Stomach (tissue), 9 donors: ENCODE results near the gene ZBTB42. TPM values are rescaled to one million over a fixed set of nuclear protein-coding genes. Genes with fewer than 3 reads are reported as not detected.

Experiments
- DNase-seq, 2 donors: peaks; one replicate each; pipeline versions ENCODE4 v3.0.0 to v3.0.0-alpha.2; 2013 to 2019
- H3K27ac ChIP-seq, 5 donors: fragments of 200-600 bp in 4 of 5; sonication (generic) in 4 of 5; one replicate each; pipeline ENCODE4 v1.5.1; 2013 to 2019; ENCODE audit warnings: mild to moderate bottlenecking in 1 of 5, moderate library complexity in 1 of 5
- H3K27me3 ChIP-seq, 3 donors: fragments of 200-600 bp; sonication (generic); one replicate each; pipeline ENCODE4 v1.5.1; 2017 to 2019; ENCODE audit warnings: mixed run types in 1 of 3
- H3K36me3 ChIP-seq, 4 donors: fragments of 200-600 bp; sonication (generic); 1 replicate in 3 of 4; 2 replicates in 1 of 4; pipeline ENCODE4 v1.5.1; 2016 to 2019
- H3K4me1 ChIP-seq, 4 donors: fragments of 200-600 bp; sonication (generic); one replicate each; pipeline ENCODE4 v1.5.1; 2016 to 2019
- H3K4me3 ChIP-seq, 4 donors: fragments of 200-600 bp; sonication (generic) in 3 of 4; one replicate each; pipeline ENCODE4 v1.5.1; 2016 to 2019; ENCODE audit warnings: mild to moderate bottlenecking in 1 of 4
- H3K9me3 ChIP-seq, 4 donors: fragments of 200-600 bp; sonication (generic); one replicate each; pipeline ENCODE4 v1.5.1; 2016 to 2019
- CTCF ChIP-seq, 7 experiments: fragments of 450-650 bp in 4 of 7; fragments of 200-600 bp in 3 of 7; sonication (generic) in 3 of 7; IDR thresholded peaks; one replicate each; pipeline ENCODE4 v1.5.1; 2016 to 2019; ENCODE audit warnings: antibody characterized with exemption in 7 of 7, control low read depth in 2 of 7, mild to moderate bottlenecking in 1 of 7
- EP300 ChIP-seq: sonication (generic); formaldehyde crosslinking; IDR thresholded peaks from one replicate; pipeline ENCODE4 v1.6.1; 2017; ENCODE audit warnings: antibody characterized with exemption
- POLR2A ChIP-seq, 4 donors: fragments of 450-650 bp; IDR thresholded peaks; one replicate each; pipeline ENCODE4 v1.6.1; 2016; ENCODE audit warnings: antibody characterized with exemption in 4 of 4, control low read depth in 2 of 4, mild to moderate bottlenecking in 1 of 4, moderate library complexity in 1 of 4
- POLR2AphosphoS5 ChIP-seq, 3 donors: sonication (generic); formaldehyde crosslinking; IDR thresholded peaks; one replicate each; pipeline ENCODE4 v1.6.1; 2016; ENCODE audit warnings: antibody characterized with exemption in 3 of 3
- WGBS, 5 donors: extraction: QIAGEN DNeasy Blood & Tissue Kit in 3 of 5; methylation state at CpG; one replicate each; pipeline versions ENCODE4 v1.1.5 to v1.1.7; 2013 to 2018; 5-methylcytosine and 5-hydroxymethylcytosine counted together
- intact Hi-C: fragments of 100-400 bp; cut with DNase I; formaldehyde crosslinking; loops from one replicate; pipeline ENCODE4 v1.15.1; 2023; ENCODE audit warnings: low total_unique reads
- polyA plus RNA-seq, 3 donors: library from polyadenylated mRNA; stranded (reverse); fragments of 200-250 nt; gene quantifications; one replicate each; pipeline ENCODE4 v1.2.3, GENCODE V29; 2013
- total RNA-seq, 5 donors: library from RNA; depleted of rRNA; stranded (reverse); fragments of >200 nt; gene quantifications; one replicate each; pipeline versions ENCODE4 v1.1.0 to v1.2.3, GENCODE V29; 2014 to 2016
- donor health status: healthy with polysubstance abuse.
- donor health status: Bipolar disorder and iron deficiency.
- donor health status: healthy.

The ZBTB42 gene
- total and polyA plus RNA-seq, 8 donors, result 4.6 to 59.7 (median 6.7) TPM

- H3K4me1 ChIP-seq, result peaks cover 25 to 36% (median 35%) of the 10 kb centered on the region in 4 donors
- no peak for TF ChIP-seq EP300
- no peak for TF ChIP-seq CTCF (IDR thresholded peaks at IDR 0.05)
- TF ChIP-seq POLR2AphosphoS5 (IDR thresholded peaks at IDR 0.05), result no peak
- no peak for TF ChIP-seq POLR2A (IDR thresholded peaks at IDR 0.05)
- H3K4me3 ChIP-seq, result no peak overlapping the region
- peaks cover 0 to 5% (median 1%) of the 10 kb centered on the region in 4 donors for H3K36me3 ChIP-seq
- H3K9me3 ChIP-seq, result no peaks in the 10 kb centered on the region
- peak overlapping the region in 4 of 5 donors; percentile 11 to 49 (median 20) for H3K27ac ChIP-seq
- 74 to 86% (median 81%) methylated on average over 6 to 23 of the region's 23 CpGs for WGBS, 5 donors
- peaks cover 0 to 21% (median 0%) of the 10 kb centered on the region in 3 donors for H3K27me3 ChIP-seq
- DNase-seq, result peak in 1 of 2 donors; percentile 19
- intact Hi-C loops, result loop anchor here (10.0 kb wide), 1 partner anchor 47 kb away; no protein-coding TSS in a partner anchor
Observed at GRCh38 chr14:104821229-104821945, 20.5 kb downstream of the ZBTB42 start.

GRCh38 chr14:104821971-104822608 is 21.2 kb downstream of the ZBTB42 start:
- intact Hi-C loops, result loop anchor here (10.0 kb wide), 1 partner anchor 47 kb away; no protein-coding TSS in a partner anchor
- WGBS, 5 donors, result 76 to 89% (median 87%) methylated on average over 20 to 27 of the region's 27 CpGs
- peak in 1 of 2 donors; percentile 23 for DNase-seq

GRCh38 chr14:104822821-104823615 is 22.1 kb downstream of the ZBTB42 start:
- H3K4me1 ChIP-seq, result peaks cover 25 to 41% (median 36%) of the 10 kb centered on the region in 4 donors
- DNase-seq, result peak in 1 of 2 donors; percentile 9
- H3K27ac ChIP-seq, result no peak overlapping the region
- TF ChIP-seq EP300 (no peak), POLR2AphosphoS5 (IDR thresholded peaks at IDR 0.05) (no peak), POLR2A (IDR thresholded peaks at IDR 0.05) (no peak), CTCF (IDR thresholded peaks at IDR 0.05) (no peak)
- no peak overlapping the region for H3K4me3 ChIP-seq
- intact Hi-C loops, result loop anchor here (10.0 kb wide), 1 partner anchor 48 kb away; no protein-coding TSS in a partner anchor
- peaks cover 0 to 5% (median under 1%) of the 10 kb centered on the region in 4 donors for H3K36me3 ChIP-seq
- WGBS, 5 donors, result 83 to 90% (median 85%) methylated on average over 19 to 22 of the region's 22 CpGs
- peaks cover 0 to 29% (median 0%) of the 10 kb centered on the region in 3 donors for H3K27me3 ChIP-seq
- no peaks in the 10 kb centered on the region for H3K9me3 ChIP-seq

More at GRCh38 chr14:104821971-104822608, 21.2 kb downstream of the ZBTB42 start:
- TF ChIP-seq POLR2AphosphoS5 (IDR thresholded peaks at IDR 0.05) (no peak), EP300 (no peak), POLR2A (IDR thresholded peaks at IDR 0.05) (no peak), CTCF (IDR thresholded peaks at IDR 0.05) (no peak)
- Histone ChIP-seq H3K4me1 (peaks cover 23 to 36% (median 33%) of the 10 kb centered on the region in 4 donors), H3K9me3 (no peaks in the 10 kb centered on the region), H3K27ac (peak overlapping the region in 1 of 5 donors; percentile 49), H3K36me3 (peaks cover 0 to 5% (median 1%) of the 10 kb centered on the region in 4 donors), H3K27me3 (peaks cover 0 to 22% (median 0%) of the 10 kb centered on the region in 3 donors), H3K4me3 (no peak overlapping the region)
